HEK293 (cell line): ENCODE data around the gene RPL15.
A peak's percentile ranks its signal among the peaks of the same experiment; 100 is the strongest.

Source experiments
- CTCF ChIA-PET: fragments of 350-600 bp; formaldehyde crosslinking; extraction: SDS; loops from one replicate; lab custom pipeline; 2021; ENCODE audit warnings: antibody characterized with exemption; lab: Yijun Ruan, JAX
- POLR2A ChIA-PET: fragments of 300-600 bp; formaldehyde crosslinking; extraction: SDS; loops from one replicate; lab custom pipeline; 2020; ENCODE audit warnings: antibody characterized with exemption, inconsistent platforms; lab: Yijun Ruan, JAX
- H3K27ac ChIP-seq: fragments of 200-500 bp; sonication (Bioruptor generic); 2 replicates; pipeline ENCODE4 v1.5.1; 2014; ENCODE audit warnings: low read depth, low read length, control low read depth, inconsistent platforms; ENCODE audit errors: extremely low read depth
- H3K36me3 ChIP-seq, 2 experiments: fragments of 200-500 bp in 1 of 2; sonication (Bioruptor generic) in 1 of 2; 1 replicate in 1 of 2; 2 replicates in 1 of 2; pipeline ENCODE4 v1.5.1; 2014 to 2017; ENCODE audit warnings: inconsistent platforms in 2 of 2, low read length in 2 of 2; ENCODE audit not compliant: control insufficient read depth in 2 of 2, insufficient read depth in 1 of 2
- H3K4me1 ChIP-seq: fragments of 200-500 bp; sonication (Bioruptor generic); 2 replicates; pipeline ENCODE4 v1.5.1; 2014; ENCODE audit warnings: mild to moderate bottlenecking, low read length, inconsistent platforms; ENCODE audit not compliant: control insufficient read depth, insufficient read depth
- H3K4me3 ChIP-seq: 2 replicates; pipeline ENCODE4 v1.5.1; 2011; ENCODE audit warnings: low read depth, mild to moderate bottlenecking, control low read depth, low read length, moderate library complexity
- H3K9me3 ChIP-seq: fragments of 200-500 bp; sonication (Bioruptor generic); 2 replicates; pipeline ENCODE4 v1.5.1; 2014; ENCODE audit warnings: low read depth, low read length, inconsistent platforms; ENCODE audit not compliant: control insufficient read depth, insufficient read depth
- GFI1B ChIP-seq: fragments of 450-650 bp; formaldehyde crosslinking; IDR thresholded peaks from 2 replicates; pipeline ENCODE4 v1.5.1; 2016; ENCODE audit warnings: missing biosample characterization, missing genetic modification characterization
- KLF1 ChIP-seq: fragments of 450-650 bp; formaldehyde crosslinking; IDR thresholded peaks from 2 replicates; pipeline ENCODE4 v1.5.1; 2016; ENCODE audit warnings: missing biosample characterization, missing genetic modification characterization
- OSR2 ChIP-seq: fragments of 450-650 bp; formaldehyde crosslinking; IDR thresholded peaks from 2 replicates; pipeline ENCODE4 v1.5.1; 2016; ENCODE audit warnings: missing biosample characterization, missing genetic modification characterization
- REST ChIP-seq: fragments of 450-650 bp; formaldehyde crosslinking; IDR thresholded peaks from 2 replicates; pipeline ENCODE4 v1.5.1; 2016; ENCODE audit warnings: missing biosample characterization, missing genetic modification characterization
- ZBTB49 ChIP-seq: fragments of 450-650 bp; formaldehyde crosslinking; IDR thresholded peaks from 2 replicates; pipeline ENCODE4 v1.5.1; 2016; ENCODE audit warnings: missing biosample characterization, missing genetic modification characterization, low read depth
- ZBTB6 ChIP-seq: fragments of 450-650 bp; formaldehyde crosslinking; IDR thresholded peaks from 2 replicates; pipeline ENCODE4 v1.5.1; 2017; ENCODE audit warnings: missing biosample characterization, missing genetic modification characterization
- ZBTB8A ChIP-seq: fragments of 450-650 bp; formaldehyde crosslinking; IDR thresholded peaks from 2 replicates; pipeline ENCODE4 v1.5.1; 2016; ENCODE audit warnings: missing biosample characterization, missing genetic modification characterization
- ZFP37 ChIP-seq: fragments of 450-650 bp; formaldehyde crosslinking; IDR thresholded peaks from 2 replicates; pipeline ENCODE4 v1.5.1; 2016; ENCODE audit warnings: missing biosample characterization, missing genetic modification characterization
- ZFP69B ChIP-seq: fragments of 450-650 bp; formaldehyde crosslinking; IDR thresholded peaks from 2 replicates; pipeline ENCODE4 v1.5.1; 2016; ENCODE audit warnings: missing biosample characterization, missing genetic modification characterization
- ZNF146 ChIP-seq: fragments of 450-650 bp; formaldehyde crosslinking; IDR thresholded peaks from 2 replicates; pipeline ENCODE4 v1.5.1; 2016; ENCODE audit warnings: missing biosample characterization, missing genetic modification characterization
- ZNF157 ChIP-seq: fragments of 450-650 bp; formaldehyde crosslinking; IDR thresholded peaks from 2 replicates; pipeline ENCODE4 v1.5.1; 2016; ENCODE audit warnings: missing biosample characterization, missing genetic modification characterization
- ZNF366 ChIP-seq: fragments of 450-650 bp; formaldehyde crosslinking; conservative IDR thresholded peaks from 2 replicates; pipeline ENCODE4 v1.5.1; 2016; ENCODE audit warnings: missing biosample characterization, missing genetic modification characterization
- ZNF37A ChIP-seq: fragments of 450-650 bp; IDR thresholded peaks from 2 replicates; pipeline ENCODE4 v1.5.1; 2018; ENCODE audit warnings: missing biosample characterization, missing genetic modification characterization
- ZNF426 ChIP-seq: fragments of 450-650 bp; formaldehyde crosslinking; IDR thresholded peaks from 2 replicates; pipeline ENCODE4 v1.5.1; 2017; ENCODE audit warnings: missing biosample characterization, missing genetic modification characterization, mild to moderate bottlenecking, inconsistent platforms, moderate library complexity
- TF ChIP-seq, protein P1 (sequence below): fragments of 450-650 bp; formaldehyde crosslinking; IDR thresholded peaks from 2 replicates; pipeline ENCODE4 v1.5.1; 2016; ENCODE audit warnings: missing biosample characterization, missing genetic modification characterization, borderline replicate concordance
- TF ChIP-seq, protein P2 (sequence below): fragments of 450-650 bp; formaldehyde crosslinking; IDR thresholded peaks from 2 replicates; pipeline ENCODE4 v1.5.1; 2017; ENCODE audit warnings: missing biosample characterization, missing genetic modification characterization
- TF ChIP-seq, protein P3 (sequence below): fragments of 450-650 bp; formaldehyde crosslinking; IDR thresholded peaks from 2 replicates; pipeline ENCODE4 v1.5.1; 2016; ENCODE audit warnings: missing biosample characterization, missing genetic modification characterization

RPL15 gene

DNA sequence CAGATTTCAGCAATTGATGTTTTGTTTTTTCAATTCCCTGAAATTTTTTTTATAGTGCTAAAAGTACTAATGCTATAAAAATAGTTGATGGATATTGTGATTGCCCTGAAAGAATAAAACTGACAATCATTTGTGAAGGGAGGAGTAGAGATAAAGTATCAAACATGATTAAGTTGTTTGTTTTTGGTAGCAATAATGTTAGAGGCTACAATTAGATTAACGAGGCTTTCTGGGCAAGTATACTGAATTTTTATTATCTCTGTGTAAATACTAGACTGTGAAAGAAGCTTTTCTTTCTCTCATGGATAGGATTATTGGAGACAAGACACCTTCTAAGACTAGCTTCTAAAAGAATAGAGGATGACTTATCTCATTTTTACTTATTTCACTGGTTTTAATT is 43.7 kb downstream of the RPL15 start (continued):
- 0 out of 2 replicates have a peak, but pooled peaks have one; percentile 34 for TF ChIP-seq ZNF366 (tag by site-specific recombination)
- TF ChIP-seq ZBTB6 (tag by site-specific recombination) = no peak
- TF ChIP-seq OSR2 (tag by site-specific recombination) = peak; percentile 80
- TF ChIP-seq, protein P1, sequence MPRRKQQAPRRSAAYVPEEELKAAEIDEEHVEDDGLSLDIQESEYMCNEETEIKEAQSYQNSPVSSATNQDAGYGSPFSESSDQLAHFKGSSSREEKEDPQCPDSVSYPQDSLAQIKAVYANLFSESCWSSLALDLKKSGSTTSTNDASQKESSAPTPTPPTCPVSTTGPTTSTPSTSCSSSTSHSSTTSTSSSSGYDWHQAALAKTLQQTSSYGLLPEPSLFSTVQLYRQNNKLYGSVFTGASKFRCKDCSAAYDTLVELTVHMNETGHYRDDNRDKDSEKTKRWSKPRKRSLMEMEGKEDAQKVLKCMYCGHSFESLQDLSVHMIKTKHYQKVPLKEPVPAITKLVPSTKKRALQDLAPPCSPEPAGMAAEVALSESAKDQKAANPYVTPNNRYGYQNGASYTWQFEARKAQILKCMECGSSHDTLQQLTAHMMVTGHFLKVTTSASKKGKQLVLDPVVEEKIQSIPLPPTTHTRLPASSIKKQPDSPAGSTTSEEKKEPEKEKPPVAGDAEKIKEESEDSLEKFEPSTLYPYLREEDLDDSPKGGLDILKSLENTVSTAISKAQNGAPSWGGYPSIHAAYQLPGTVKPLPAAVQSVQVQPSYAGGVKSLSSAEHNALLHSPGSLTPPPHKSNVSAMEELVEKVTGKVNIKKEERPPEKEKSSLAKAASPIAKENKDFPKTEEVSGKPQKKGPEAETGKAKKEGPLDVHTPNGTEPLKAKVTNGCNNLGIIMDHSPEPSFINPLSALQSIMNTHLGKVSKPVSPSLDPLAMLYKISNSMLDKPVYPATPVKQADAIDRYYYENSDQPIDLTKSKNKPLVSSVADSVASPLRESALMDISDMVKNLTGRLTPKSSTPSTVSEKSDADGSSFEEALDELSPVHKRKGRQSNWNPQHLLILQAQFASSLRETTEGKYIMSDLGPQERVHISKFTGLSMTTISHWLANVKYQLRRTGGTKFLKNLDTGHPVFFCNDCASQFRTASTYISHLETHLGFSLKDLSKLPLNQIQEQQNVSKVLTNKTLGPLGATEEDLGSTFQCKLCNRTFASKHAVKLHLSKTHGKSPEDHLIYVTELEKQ (tag by site-specific recombination) = peak; percentile 65; the same call in 1 of the 2 replicates
- TF ChIP-seq REST (tag by site-specific recombination) = no peak
- TF ChIP-seq KLF1 (tag by site-specific recombination) = 0 out of 2 replicates have a peak, but pooled peaks have one; percentile 13
- TF ChIP-seq, protein P2, sequence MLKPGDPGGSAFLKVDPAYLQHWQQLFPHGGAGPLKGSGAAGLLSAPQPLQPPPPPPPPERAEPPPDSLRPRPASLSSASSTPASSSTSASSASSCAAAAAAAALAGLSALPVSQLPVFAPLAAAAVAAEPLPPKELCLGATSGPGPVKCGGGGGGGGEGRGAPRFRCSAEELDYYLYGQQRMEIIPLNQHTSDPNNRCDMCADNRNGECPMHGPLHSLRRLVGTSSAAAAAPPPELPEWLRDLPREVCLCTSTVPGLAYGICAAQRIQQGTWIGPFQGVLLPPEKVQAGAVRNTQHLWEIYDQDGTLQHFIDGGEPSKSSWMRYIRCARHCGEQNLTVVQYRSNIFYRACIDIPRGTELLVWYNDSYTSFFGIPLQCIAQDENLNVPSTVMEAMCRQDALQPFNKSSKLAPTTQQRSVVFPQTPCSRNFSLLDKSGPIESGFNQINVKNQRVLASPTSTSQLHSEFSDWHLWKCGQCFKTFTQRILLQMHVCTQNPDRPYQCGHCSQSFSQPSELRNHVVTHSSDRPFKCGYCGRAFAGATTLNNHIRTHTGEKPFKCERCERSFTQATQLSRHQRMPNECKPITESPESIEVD (tag by site-specific recombination) = peak; percentile 95
- no peak for TF ChIP-seq GFI1B (tag by site-specific recombination)
- no peak for TF ChIP-seq ZFP69B (tag by site-specific recombination)

DNA sequence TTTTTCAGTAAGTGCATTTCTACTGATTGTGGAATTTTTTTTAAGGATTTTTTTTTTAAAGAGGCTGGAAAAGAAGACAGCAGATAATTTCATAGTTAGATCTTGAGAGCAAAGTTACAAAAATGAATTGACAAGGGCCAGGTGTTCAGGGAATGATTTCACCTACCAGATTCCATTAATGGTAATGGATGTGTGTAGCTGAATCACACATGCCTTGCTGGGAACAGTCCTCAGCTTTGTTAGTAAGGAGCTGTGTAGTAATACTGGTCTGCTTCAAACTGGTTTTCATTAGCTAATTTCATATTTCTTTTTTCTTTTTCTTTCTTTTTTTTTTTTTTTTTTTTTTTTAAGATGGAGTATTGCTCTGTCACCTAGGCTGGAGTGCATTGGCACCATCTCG is 44.1 kb downstream of the RPL15 start:
- no peaks in the 10 kb centered on the region; the same call in 1 of the 2 replicates for H3K4me1 ChIP-seq
- ChIA-PET POLR2A (interaction anchor here (0.7 to 0.8 kb wide), 2 partner anchors 17 to 44 kb away, joined by 3 to 5 read pairs; partner anchors contain the start of genes NKIRAS1 and RPL15), CTCF (interaction anchor here (0.7 kb wide), 1 partner anchor 206 kb away, joined by 4 read pairs; no protein-coding TSS in a partner anchor)
- no peak overlapping the region for H3K27ac ChIP-seq
- no peak overlapping the region for H3K4me3 ChIP-seq
- no peaks in the 10 kb centered on the region for H3K9me3 ChIP-seq
- H3K36me3 ChIP-seq = peaks cover 15 to 47% of the 10 kb centered on the region in 2 experiments; a peak in 2 of 3 replicates
- no peak for TF ChIP-seq ZNF146 (tag by site-specific recombination)
- no peak for TF ChIP-seq GFI1B (tag by site-specific recombination)
- TF ChIP-seq ZFP37 (tag by site-specific recombination) = no peak
- TF ChIP-seq ZBTB8A (tag by site-specific recombination) = no peak
- TF ChIP-seq ZBTB49 (tag by site-specific recombination) = no peak
- no peak for TF ChIP-seq ZNF157 (tag by site-specific recombination)
- TF ChIP-seq, protein P3, sequence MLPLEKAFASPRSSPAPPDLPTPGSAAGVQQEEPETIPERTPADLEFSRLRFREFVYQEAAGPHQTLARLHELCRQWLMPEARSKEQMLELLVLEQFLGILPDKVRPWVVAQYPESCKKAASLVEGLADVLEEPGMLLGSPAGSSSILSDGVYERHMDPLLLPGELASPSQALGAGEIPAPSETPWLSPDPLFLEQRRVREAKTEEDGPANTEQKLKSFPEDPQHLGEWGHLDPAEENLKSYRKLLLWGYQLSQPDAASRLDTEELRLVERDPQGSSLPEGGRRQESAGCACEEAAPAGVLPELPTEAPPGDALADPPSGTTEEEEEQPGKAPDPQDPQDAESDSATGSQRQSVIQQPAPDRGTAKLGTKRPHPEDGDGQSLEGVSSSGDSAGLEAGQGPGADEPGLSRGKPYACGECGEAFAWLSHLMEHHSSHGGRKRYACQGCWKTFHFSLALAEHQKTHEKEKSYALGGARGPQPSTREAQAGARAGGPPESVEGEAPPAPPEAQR = no peak
- TF ChIP-seq, protein P1 (tag by site-specific recombination) = no peak
- no peak for TF ChIP-seq ZNF37A (tag by site-specific recombination)
- TF ChIP-seq ZNF426 = no peak
